Measurements from ENCODE around the gene GRHPR.

Gene GRHPR

GRCh38 chr9:37419204-37419603 is 3.3 kb upstream of the GRHPR start:
- Histone ChIP-seq H3K36me3 (replicated peaks) (peaks cover 4% of the 10 kb centered on the region), H3K4me3 (ENCODE audit: low read depth, low read length) (no peak overlapping the region), H3K27ac (no peak overlapping the region), H3K27me3 (replicated peaks) (no peaks in the 10 kb centered on the region)
- DNase-seq, result no peak
- in situ Hi-C loops (cut with HindIII; ENCODE audit: low pct_ligation_motif_present, low sequenced_read_pairs), result no loop called here
- TF ChIP-seq, protein P1, sequence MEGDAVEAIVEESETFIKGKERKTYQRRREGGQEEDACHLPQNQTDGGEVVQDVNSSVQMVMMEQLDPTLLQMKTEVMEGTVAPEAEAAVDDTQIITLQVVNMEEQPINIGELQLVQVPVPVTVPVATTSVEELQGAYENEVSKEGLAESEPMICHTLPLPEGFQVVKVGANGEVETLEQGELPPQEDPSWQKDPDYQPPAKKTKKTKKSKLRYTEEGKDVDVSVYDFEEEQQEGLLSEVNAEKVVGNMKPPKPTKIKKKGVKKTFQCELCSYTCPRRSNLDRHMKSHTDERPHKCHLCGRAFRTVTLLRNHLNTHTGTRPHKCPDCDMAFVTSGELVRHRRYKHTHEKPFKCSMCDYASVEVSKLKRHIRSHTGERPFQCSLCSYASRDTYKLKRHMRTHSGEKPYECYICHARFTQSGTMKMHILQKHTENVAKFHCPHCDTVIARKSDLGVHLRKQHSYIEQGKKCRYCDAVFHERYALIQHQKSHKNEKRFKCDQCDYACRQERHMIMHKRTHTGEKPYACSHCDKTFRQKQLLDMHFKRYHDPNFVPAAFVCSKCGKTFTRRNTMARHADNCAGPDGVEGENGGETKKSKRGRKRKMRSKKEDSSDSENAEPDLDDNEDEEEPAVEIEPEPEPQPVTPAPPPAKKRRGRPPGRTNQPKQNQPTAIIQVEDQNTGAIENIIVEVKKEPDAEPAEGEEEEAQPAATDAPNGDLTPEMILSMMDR (IDR thresholded peaks at IDR 0.05; ENCODE audit: low read depth, low read length, missing control alignments), result no peak

DNA sequence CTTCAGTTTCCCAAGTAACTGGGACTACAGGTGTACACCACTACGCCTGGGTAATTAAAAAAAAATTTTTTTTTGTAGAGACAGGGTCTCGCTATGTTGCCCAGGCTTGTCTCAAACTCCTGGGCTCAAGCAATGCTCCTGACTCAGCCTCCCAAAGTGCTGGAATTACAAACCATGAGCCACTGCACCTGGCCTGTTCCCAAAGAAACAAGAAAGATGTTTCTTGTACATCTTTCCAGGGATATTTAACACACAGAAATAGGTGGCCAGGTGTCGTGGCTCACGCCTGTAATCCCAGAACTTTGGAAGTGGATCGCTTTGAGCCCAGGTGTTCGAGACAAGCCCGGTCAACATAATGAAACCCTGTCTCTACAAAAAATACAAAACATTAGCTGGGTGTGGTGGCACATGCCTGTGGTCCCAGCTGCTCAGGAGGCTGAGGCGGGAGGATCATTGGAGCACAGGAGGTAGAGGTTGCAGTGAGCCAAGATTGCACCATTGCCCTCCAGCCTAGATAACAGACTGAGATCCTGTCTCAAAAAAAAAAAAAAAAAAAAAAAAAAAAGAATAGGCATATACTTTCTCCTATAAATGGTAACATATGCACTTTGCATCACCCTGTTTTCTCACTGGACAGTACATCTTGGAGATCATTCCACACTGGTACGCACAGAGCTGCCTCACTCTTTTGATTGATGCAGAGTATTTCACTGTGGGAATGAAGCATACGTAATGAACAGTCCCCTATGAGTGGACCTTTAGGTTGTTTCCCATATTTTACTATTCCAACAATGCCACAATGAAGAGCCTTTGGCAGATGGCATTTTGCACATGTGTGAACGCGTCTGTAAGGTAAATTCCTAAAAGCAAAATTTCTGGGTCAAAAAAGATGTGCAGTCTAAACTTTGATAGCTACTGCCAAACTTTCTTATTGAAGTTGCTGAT is 2.0 kb upstream of the GRHPR start:
- no peak for DNase-seq
- Histone ChIP-seq H3K27ac (no peak overlapping the region), H3K4me3 (ENCODE audit: low read depth, low read length) (no peak overlapping the region), H3K27me3 (replicated peaks) (no peaks in the 10 kb centered on the region), H3K36me3 (replicated peaks) (peaks cover 5% of the 10 kb centered on the region)
- TF ChIP-seq, protein P1 (IDR thresholded peaks at IDR 0.05; ENCODE audit: low read depth, low read length, missing control alignments), result no peak
- in situ Hi-C loops (cut with HindIII; ENCODE audit: low pct_ligation_motif_present, low sequenced_read_pairs), result no loop called here

DNA sequence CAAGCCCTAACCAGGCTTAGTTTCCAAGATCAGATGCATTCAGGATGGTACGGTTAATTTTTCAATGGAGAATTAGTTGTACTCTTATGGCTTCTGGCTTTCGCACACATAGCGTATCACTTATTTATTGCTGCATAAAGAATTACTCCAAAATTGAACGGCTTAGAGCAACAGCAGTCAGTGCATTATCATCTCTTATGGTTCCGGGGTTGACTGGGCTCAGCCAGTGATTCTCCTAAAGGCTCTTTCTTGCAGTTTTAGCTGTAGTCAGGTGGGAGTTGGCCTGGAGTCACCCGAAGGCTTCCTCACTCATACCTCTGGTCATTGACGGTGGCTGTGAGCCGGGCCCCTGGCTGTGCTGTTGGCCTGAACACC is 595 bp upstream of the GRHPR start:
- H3K4me3 ChIP-seq (ENCODE audit: low read depth, low read length), result peak overlapping the region; percentile 83
- DNase-seq, result no peak
- in situ Hi-C loops (cut with HindIII; ENCODE audit: low pct_ligation_motif_present, low sequenced_read_pairs), result no loop called here
- H3K27me3 ChIP-seq (replicated peaks), result no peaks in the 10 kb centered on the region
- H3K27ac ChIP-seq, result peak overlapping the region; percentile 64
- TF ChIP-seq, protein P1 (IDR thresholded peaks at IDR 0.05; ENCODE audit: low read depth, low read length, missing control alignments), result no peak
- H3K36me3 ChIP-seq (replicated peaks), result peaks cover 15% of the 10 kb centered on the region

DNA sequence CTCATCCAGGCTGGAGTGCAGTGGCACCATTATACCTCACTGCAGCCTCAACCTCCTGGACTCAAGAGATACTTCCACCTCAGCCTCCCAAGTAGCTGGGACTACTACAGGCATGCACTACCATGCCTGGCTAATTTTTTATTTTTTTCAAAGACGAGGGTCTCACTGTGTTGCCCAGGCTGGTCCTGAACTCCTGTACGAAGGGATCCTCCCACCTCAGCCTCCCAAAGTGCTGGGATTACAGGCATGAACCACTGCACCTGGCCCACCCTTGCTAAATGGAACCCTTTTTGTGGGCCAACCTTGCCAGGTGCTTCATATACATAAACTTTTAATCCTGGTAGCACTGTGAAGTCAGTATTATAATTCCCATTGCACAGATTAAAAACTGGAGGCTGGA is 1.0 kb downstream of the GRHPR start:
- in situ Hi-C loops (cut with HindIII; ENCODE audit: low pct_ligation_motif_present, low sequenced_read_pairs), result no loop called here
- TF ChIP-seq, protein P1 (IDR thresholded peaks at IDR 0.05; ENCODE audit: low read depth, low read length, missing control alignments), result no peak
- Histone ChIP-seq H3K27me3 (replicated peaks) (no peaks in the 10 kb centered on the region), H3K27ac (no peak overlapping the region), H3K36me3 (replicated peaks) (peaks cover 29% of the 10 kb centered on the region), H3K4me3 (ENCODE audit: low read depth, low read length) (peak overlapping the region; percentile 83)
- no peak for DNase-seq

DNA sequence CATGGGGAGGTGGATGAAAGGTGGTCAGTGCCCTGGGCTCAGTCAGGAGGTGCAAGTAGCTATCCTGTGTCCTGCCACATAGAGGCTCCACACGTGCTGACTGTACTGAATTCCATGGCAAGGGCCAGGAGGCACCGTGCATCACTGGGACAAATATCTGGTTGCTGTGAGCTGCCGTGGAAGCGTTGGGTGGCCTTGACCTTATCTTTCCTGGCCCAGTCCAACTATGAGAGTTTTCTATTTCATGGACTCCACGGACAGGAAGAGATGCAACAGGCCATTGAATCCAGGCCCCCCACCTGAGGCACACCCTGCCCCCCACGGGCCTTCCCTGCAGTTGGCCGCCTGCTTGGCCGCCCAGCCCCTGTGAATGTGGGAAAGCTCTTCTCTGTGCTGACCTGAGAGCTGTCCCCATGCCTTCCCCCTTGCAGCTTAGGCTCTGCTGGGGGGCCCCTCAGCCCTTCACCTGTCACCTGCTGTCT is 1.7 kb downstream of the GRHPR start:
- TF ChIP-seq, protein P1 (IDR thresholded peaks at IDR 0.05; ENCODE audit: low read depth, low read length, missing control alignments), result no peak
- in situ Hi-C loops (cut with HindIII; ENCODE audit: low pct_ligation_motif_present, low sequenced_read_pairs), result no loop called here
- H3K27ac ChIP-seq, result no peak overlapping the region
- no peak for DNase-seq
- no peaks in the 10 kb centered on the region for H3K27me3 ChIP-seq (replicated peaks)
- no peak overlapping the region for H3K4me3 ChIP-seq (ENCODE audit: low read depth, low read length)
- peaks cover 34% of the 10 kb centered on the region for H3K36me3 ChIP-seq (replicated peaks)

Measured in brain microvascular endothelial cell (primary cell).